ENCODE results near the gene TP53TG3.
"Not testable (repeated sequence)": the region's sequence is repeated elsewhere in the genome, so short reads cannot be mapped to it uniquely, and the experiment has no call there.

The TP53TG3 gene

GRCh38 chr16:32676065-32676464 lies at the start of gene TP53TG3:
Gene TP53TG3 (minus strand): TSS chr16:32676165. CDS start chr16:32676097, 68 bp downstream.
- in situ Hi-C loops (cut with HindIII; ENCODE audit: low pct_unique_long_range_greater_than_20kb, low sequenced_read_pairs); DNase-seq (ENCODE audit: low read depth in 1 of 2, low spot score in 1 of 2): not testable (repeated sequence)

- in situ Hi-C loops (cut with HindIII; ENCODE audit: low pct_unique_long_range_greater_than_20kb, low sequenced_read_pairs); DNase-seq (ENCODE audit: low read depth in 1 of 2, low spot score in 1 of 2): not testable (repeated sequence)
Measured at GRCh38 chr16:32650876-32651275, 25.1 kb downstream of the TP53TG3 start.

- DNase-seq (ENCODE audit: low read depth in 1 of 2, low spot score in 1 of 2); in situ Hi-C loops (cut with HindIII; ENCODE audit: low pct_unique_long_range_greater_than_20kb, low sequenced_read_pairs): not testable (repeated sequence)
Measured at GRCh38 chr16:32647562-32647961, 28.4 kb downstream of the TP53TG3 start.

GRCh38 chr16:32646780-32647179 lies 29.2 kb downstream of the TP53TG3 start:
- in situ Hi-C loops (cut with HindIII; ENCODE audit: low pct_unique_long_range_greater_than_20kb, low sequenced_read_pairs); DNase-seq (ENCODE audit: low read depth in 1 of 2, low spot score in 1 of 2): not testable (repeated sequence)

- in situ Hi-C loops (cut with HindIII; ENCODE audit: low pct_unique_long_range_greater_than_20kb, low sequenced_read_pairs); DNase-seq (ENCODE audit: low read depth in 1 of 2, low spot score in 1 of 2): not testable (repeated sequence)
Measured at GRCh38 chr16:32646177-32646576, 29.8 kb downstream of the TP53TG3 start.

GRCh38 chr16:32645278-32645908 lies 30.6 kb downstream of the TP53TG3 start:
- in situ Hi-C loops (cut with HindIII; ENCODE audit: low pct_unique_long_range_greater_than_20kb, low sequenced_read_pairs); DNase-seq (ENCODE audit: low read depth in 1 of 2, low spot score in 1 of 2): not testable (repeated sequence)

GRCh38 chr16:32644715-32645114 lies 31.2 kb downstream of the TP53TG3 start:
- in situ Hi-C loops (cut with HindIII; ENCODE audit: low pct_unique_long_range_greater_than_20kb, low sequenced_read_pairs); DNase-seq (ENCODE audit: low read depth in 1 of 2, low spot score in 1 of 2): not testable (repeated sequence)

- in situ Hi-C loops (cut with HindIII; ENCODE audit: low pct_unique_long_range_greater_than_20kb, low sequenced_read_pairs); DNase-seq (ENCODE audit: low read depth in 1 of 2, low spot score in 1 of 2): not testable (repeated sequence)
Measured at GRCh38 chr16:32637614-32638013, 38.4 kb downstream of the TP53TG3 start.

GRCh38 chr16:32632096-32632495 lies 43.9 kb downstream of the TP53TG3 start:
- in situ Hi-C loops (cut with HindIII; ENCODE audit: low pct_unique_long_range_greater_than_20kb, low sequenced_read_pairs); DNase-seq (ENCODE audit: low read depth in 1 of 2, low spot score in 1 of 2): not testable (repeated sequence)

Measured in T47D (cell line).